ENCODE data around the gene ZNF714.

The ZNF714 gene

DNA sequence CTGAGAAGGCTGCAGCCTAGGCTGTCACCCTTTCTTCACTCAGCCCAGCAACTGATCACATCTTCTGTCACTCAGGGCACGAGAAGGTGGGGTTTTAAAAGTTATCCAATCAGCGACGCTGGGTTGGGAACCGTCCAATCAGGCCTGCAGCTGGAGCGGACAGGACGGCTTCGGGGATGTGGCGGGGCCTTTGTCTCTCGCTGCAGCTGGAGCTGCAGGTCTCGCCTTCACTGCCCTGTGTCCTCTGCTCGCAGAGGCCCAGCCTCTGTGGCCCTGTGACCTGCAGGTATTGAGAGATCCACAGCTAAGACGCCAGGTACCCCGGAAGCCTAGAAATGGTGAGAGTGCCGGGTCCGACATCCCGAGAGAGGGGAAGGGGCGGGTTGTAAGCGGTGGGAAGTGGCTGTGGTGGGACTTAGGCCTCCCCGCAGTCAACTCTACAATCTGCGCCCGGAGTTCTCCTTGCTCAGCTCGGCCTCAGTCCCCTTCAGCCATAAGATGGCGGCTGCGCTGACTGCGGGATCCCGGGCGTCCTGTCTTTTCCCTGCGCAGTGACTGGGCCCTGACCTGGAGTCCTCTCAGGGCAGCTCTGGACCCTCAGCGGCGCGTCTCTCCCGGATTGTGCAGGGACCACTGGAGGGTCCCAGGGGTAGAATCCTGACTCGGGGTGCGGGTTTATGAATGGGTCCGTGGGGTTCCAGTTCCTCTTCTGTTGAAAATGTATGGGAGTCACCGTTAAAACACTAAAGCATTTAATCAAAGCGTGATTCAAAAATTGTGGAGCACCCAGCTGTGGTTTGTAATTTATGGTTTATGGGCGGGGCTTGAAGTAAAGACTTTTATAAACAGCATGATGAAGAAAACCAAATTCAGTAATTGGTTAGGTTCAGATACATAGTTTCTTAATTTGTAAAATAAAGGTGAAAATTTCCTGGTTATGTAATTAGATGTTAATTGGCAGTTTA lies at the start of gene ZNF714:
ZNF714 (plus strand) TSS at position 193 of the 965 bp plus-strand sequence. CDS start 16,066 bp downstream, outside the sequence.
- Histone ChIP-seq H3K4me3 (ENCODE audit: low read depth, low read length) (peak within 1 kb of the TSS; percentile 93), H3K27me3 (ENCODE audit: control insufficient read depth, insufficient read depth, low read length) (no peaks in the 10 kb centered on the region), H3K27ac (ENCODE audit: low read depth, low read length) (peak within 1 kb of the TSS; percentile 90), H3K4me1 (ENCODE audit: control insufficient read depth, insufficient read depth, low read length) (peaks cover 11% of the 10 kb centered on the region; the same call in 1 of the 2 replicates), H3K9me3 (ENCODE audit: control insufficient read depth, insufficient read depth, low read length) (no peaks in the 10 kb centered on the region), H3K36me3 (ENCODE audit: control insufficient read depth, insufficient read depth, low read length) (peaks cover 39% of the 10 kb centered on the region), H3K9ac (ENCODE audit: low read depth, low read length) (peak within 1 kb of the TSS; percentile 96)

DNA sequence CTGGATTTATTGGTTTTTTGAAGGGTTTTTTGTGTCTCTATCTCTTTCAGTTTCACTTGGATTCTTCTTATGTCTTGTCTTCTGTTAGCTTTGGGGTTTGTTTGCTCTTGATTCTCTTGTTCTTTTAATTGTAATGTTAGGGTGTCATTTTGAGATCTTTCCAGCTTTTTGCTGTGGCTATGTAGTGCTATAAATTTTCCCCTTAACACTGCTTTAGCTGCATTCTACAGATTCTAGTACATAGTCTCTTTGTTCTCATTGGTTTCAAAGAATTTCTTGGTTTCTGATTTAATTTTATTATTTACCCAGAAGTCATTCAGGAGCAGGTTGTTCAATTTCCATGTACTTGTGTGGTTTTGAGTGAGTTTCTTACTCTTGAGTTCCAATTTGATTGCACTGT lies 37.0 kb upstream of the ZNF714 start:
- Histone ChIP-seq H3K36me3 (ENCODE audit: control insufficient read depth, insufficient read depth, low read length) (peaks cover 15% of the 10 kb centered on the region), H3K4me3 (ENCODE audit: low read depth, low read length) (no peak overlapping the region), H3K9me3 (ENCODE audit: control insufficient read depth, insufficient read depth, low read length) (0 out of 2 replicates have a peak, but pooled peaks cover 4% of the 10 kb centered on the region), H3K27ac (ENCODE audit: low read depth, low read length) (no peak overlapping the region), H3K9ac (ENCODE audit: low read depth, low read length) (no peak overlapping the region), H3K27me3 (ENCODE audit: control insufficient read depth, insufficient read depth, low read length) (no peaks in the 10 kb centered on the region), H3K4me1 (ENCODE audit: control insufficient read depth, insufficient read depth, low read length) (no peaks in the 10 kb centered on the region)

DNA sequence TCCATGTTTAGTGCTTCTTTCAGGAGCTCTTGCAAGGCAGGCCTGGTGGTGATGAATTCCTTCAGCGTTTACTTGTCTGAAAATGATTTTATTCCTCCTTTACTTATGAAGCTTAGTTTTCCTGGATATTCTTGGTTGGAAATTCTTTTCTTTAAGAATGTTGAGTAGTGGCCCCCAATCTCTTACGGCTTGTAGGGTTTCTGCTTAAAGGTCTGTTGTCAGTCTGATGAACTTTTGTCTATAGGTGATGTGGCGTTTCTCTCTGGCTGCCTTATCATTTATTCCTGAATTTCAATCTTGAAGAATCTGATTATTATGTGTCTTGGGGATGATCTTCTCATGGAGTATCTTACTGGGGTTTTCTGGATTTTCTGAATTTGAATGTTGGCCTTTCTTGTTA lies 35.5 kb upstream of the ZNF714 start:
- H3K9me3 ChIP-seq (ENCODE audit: control insufficient read depth, insufficient read depth, low read length) = 0 out of 2 replicates have a peak, but pooled peaks cover 3% of the 10 kb centered on the region
- no peaks in the 10 kb centered on the region for H3K4me1 ChIP-seq (ENCODE audit: control insufficient read depth, insufficient read depth, low read length)
- H3K36me3 ChIP-seq (ENCODE audit: control insufficient read depth, insufficient read depth, low read length) = peaks cover 5% of the 10 kb centered on the region; the same call in 1 of the 2 replicates
- H3K4me3 ChIP-seq (ENCODE audit: low read depth, low read length) = no peak overlapping the region
- no peak overlapping the region for H3K9ac ChIP-seq (ENCODE audit: low read depth, low read length)
- H3K27ac ChIP-seq (ENCODE audit: low read depth, low read length) = no peak overlapping the region
- H3K27me3 ChIP-seq (ENCODE audit: control insufficient read depth, insufficient read depth, low read length) = no peaks in the 10 kb centered on the region

DNA sequence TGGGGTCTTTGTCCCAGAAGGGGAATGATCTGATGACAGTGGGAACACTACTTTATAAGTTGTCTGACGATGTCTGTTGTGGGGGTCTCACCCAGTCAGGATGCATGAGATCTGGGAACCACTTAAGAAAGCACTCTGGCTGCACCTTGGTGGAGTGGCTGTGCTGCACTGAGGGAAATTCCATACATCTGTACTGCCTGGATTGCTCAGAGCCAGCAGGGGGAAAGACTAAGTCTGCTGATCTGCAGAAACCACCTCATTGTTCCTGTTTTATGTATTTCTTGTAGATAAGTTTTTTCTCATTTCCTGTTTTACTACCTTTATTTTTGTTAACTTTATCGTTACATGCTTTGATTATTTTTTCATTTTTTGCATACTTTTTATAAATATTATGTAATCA lies 34.3 kb upstream of the ZNF714 start:
- Histone ChIP-seq H3K27me3 (ENCODE audit: control insufficient read depth, insufficient read depth, low read length) (no peaks in the 10 kb centered on the region), H3K4me3 (ENCODE audit: low read depth, low read length) (no peak overlapping the region), H3K27ac (ENCODE audit: low read depth, low read length) (no peak overlapping the region), H3K9me3 (ENCODE audit: control insufficient read depth, insufficient read depth, low read length) (no peaks in the 10 kb centered on the region), H3K4me1 (ENCODE audit: control insufficient read depth, insufficient read depth, low read length) (no peaks in the 10 kb centered on the region), H3K36me3 (ENCODE audit: control insufficient read depth, insufficient read depth, low read length) (peaks cover 8% of the 10 kb centered on the region; the same call in 1 of the 2 replicates), H3K9ac (ENCODE audit: low read depth, low read length) (no peak overlapping the region)

DNA sequence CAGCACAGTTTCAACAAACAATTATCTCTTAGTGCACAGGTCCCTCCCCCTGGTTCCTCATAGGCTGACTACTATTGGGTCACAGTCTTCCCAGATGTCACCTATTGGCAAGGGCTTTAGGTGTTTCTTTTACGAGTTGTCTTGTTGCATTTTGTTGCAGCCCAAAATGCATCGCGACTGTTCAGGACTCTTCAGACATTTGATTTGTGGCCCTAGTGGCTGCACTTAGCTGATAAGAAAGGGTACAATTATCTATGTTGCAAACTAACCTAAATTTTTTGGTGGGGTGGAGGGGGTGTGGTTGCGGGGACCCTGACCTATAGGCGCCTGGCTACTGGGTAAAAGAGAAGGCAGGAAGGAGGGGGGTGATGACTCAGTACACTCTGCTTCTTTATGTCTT lies 29.1 kb upstream of the ZNF714 start:
- Histone ChIP-seq H3K9me3 (ENCODE audit: control insufficient read depth, insufficient read depth, low read length) (peaks cover 4% of the 10 kb centered on the region), H3K27me3 (ENCODE audit: control insufficient read depth, insufficient read depth, low read length) (no peaks in the 10 kb centered on the region), H3K4me3 (ENCODE audit: low read depth, low read length) (no peak overlapping the region), H3K9ac (ENCODE audit: low read depth, low read length) (no peak overlapping the region), H3K4me1 (ENCODE audit: control insufficient read depth, insufficient read depth, low read length) (no peaks in the 10 kb centered on the region), H3K36me3 (ENCODE audit: control insufficient read depth, insufficient read depth, low read length) (peaks cover 30% of the 10 kb centered on the region), H3K27ac (ENCODE audit: low read depth, low read length) (no peak overlapping the region)

DNA sequence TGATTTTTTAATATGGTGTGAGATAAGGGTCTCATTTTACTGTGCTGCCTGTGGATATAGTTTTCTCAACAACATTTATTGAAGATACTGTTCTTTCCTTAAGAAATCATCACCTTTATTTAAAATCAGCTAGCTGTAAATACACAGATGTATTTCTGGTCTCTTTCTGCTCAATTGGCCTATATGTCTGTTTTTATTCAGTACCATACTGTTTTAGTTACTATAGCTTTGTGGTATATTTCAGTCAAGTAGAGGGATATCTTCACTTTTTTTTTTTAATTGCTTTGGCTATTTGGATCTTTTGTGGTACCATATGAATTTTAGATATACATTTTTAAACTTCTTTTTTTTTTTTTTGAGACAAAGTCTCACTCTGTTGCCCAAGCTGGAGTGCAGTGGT lies 16.7 kb upstream of the ZNF714 start:
- no peaks in the 10 kb centered on the region for H3K36me3 ChIP-seq (ENCODE audit: control insufficient read depth, insufficient read depth, low read length)
- no peaks in the 10 kb centered on the region for H3K4me1 ChIP-seq (ENCODE audit: control insufficient read depth, insufficient read depth, low read length)
- no peak overlapping the region for H3K9ac ChIP-seq (ENCODE audit: low read depth, low read length)
- H3K27me3 ChIP-seq (ENCODE audit: control insufficient read depth, insufficient read depth, low read length) = no peaks in the 10 kb centered on the region
- no peak overlapping the region for H3K4me3 ChIP-seq (ENCODE audit: low read depth, low read length)
- peaks cover 3% of the 10 kb centered on the region; the same call in 1 of the 2 replicates for H3K9me3 ChIP-seq (ENCODE audit: control insufficient read depth, insufficient read depth, low read length)
- H3K27ac ChIP-seq (ENCODE audit: low read depth, low read length) = no peak overlapping the region

DNA sequence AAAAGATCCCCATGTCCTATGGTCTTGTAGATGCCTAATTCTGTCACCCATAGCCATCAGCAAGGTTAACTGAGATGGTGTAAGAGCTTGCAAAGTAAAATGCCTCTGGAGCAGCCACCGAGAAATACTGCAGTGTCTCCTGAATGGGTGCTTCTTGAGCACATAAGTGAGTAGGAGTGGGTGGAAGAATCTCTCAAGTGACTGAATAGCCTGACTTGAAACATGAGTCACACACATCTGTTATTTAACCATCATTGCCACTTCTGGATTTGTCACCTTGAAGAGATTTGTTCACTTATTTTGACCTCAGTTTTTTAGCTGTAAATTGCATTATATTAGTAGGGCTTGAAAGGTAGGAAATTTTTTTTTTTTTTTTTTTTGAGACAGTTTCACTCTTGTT lies 2.3 kb downstream of the ZNF714 start:
- no peak overlapping the region for H3K4me3 ChIP-seq (ENCODE audit: low read depth, low read length)
- no peaks in the 10 kb centered on the region for H3K9me3 ChIP-seq (ENCODE audit: control insufficient read depth, insufficient read depth, low read length)
- H3K27me3 ChIP-seq (ENCODE audit: control insufficient read depth, insufficient read depth, low read length) = no peaks in the 10 kb centered on the region
- no peak overlapping the region for H3K27ac ChIP-seq (ENCODE audit: low read depth, low read length)
- H3K4me1 ChIP-seq (ENCODE audit: control insufficient read depth, insufficient read depth, low read length) = peaks cover 11% of the 10 kb centered on the region; the same call in 1 of the 2 replicates
- no peak overlapping the region for H3K9ac ChIP-seq (ENCODE audit: low read depth, low read length)
- H3K36me3 ChIP-seq (ENCODE audit: control insufficient read depth, insufficient read depth, low read length) = peaks cover 60% of the 10 kb centered on the region

DNA sequence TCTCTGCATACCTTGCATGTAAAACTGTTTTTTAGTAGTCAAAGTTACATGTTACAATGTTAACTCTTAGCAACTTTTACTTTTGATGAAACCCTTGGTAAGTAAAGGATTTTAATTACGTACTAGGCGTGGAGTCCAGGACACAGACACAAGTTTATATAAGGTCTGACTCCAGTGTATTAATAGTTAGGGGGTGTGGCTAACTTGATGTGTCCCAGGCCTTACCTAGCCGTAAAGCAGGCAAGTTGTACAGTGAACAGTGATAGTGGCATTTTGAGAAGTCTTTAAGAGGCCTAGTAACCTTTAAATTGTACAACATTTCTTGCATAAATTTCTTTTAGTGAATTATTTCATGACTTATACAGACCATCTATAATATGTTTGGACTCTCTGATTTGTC lies 5.9 kb downstream of the ZNF714 start:
- no peak overlapping the region for H3K9ac ChIP-seq (ENCODE audit: low read depth, low read length)
- peaks cover 80% of the 10 kb centered on the region for H3K36me3 ChIP-seq (ENCODE audit: control insufficient read depth, insufficient read depth, low read length)
- H3K9me3 ChIP-seq (ENCODE audit: control insufficient read depth, insufficient read depth, low read length) = no peaks in the 10 kb centered on the region
- no peak overlapping the region for H3K4me3 ChIP-seq (ENCODE audit: low read depth, low read length)
- H3K27ac ChIP-seq (ENCODE audit: low read depth, low read length) = no peak overlapping the region
- no peaks in the 10 kb centered on the region for H3K27me3 ChIP-seq (ENCODE audit: control insufficient read depth, insufficient read depth, low read length)
- peaks cover 11% of the 10 kb centered on the region; the same call in 1 of the 2 replicates for H3K4me1 ChIP-seq (ENCODE audit: control insufficient read depth, insufficient read depth, low read length)

DNA sequence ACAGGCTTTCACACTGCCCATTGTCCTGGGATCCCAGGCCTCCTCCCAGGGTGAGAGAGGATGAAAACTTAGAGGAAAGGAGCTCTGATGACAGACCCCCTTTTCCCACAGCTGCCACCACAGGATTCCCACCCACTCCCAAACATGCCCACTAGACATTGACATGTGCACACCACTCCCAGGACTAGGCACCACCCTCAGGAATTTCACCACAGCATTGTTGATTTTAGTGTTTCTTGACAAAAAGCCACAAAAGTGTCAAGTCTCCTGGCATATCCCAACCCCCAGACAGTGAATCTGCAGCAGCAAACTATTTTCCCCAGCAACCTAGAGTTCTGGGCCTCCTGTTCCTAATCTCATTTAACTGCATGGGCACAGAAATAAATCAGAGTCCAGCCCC lies 10.1 kb downstream of the ZNF714 start:
- H3K9me3 ChIP-seq (ENCODE audit: control insufficient read depth, insufficient read depth, low read length) = no peaks in the 10 kb centered on the region
- peaks cover 67% of the 10 kb centered on the region for H3K36me3 ChIP-seq (ENCODE audit: control insufficient read depth, insufficient read depth, low read length)
- no peak overlapping the region for H3K27ac ChIP-seq (ENCODE audit: low read depth, low read length)
- no peaks in the 10 kb centered on the region for H3K4me1 ChIP-seq (ENCODE audit: control insufficient read depth, insufficient read depth, low read length)
- no peak overlapping the region for H3K9ac ChIP-seq (ENCODE audit: low read depth, low read length)
- H3K27me3 ChIP-seq (ENCODE audit: control insufficient read depth, insufficient read depth, low read length) = no peaks in the 10 kb centered on the region
- no peak overlapping the region for H3K4me3 ChIP-seq (ENCODE audit: low read depth, low read length)

DNA sequence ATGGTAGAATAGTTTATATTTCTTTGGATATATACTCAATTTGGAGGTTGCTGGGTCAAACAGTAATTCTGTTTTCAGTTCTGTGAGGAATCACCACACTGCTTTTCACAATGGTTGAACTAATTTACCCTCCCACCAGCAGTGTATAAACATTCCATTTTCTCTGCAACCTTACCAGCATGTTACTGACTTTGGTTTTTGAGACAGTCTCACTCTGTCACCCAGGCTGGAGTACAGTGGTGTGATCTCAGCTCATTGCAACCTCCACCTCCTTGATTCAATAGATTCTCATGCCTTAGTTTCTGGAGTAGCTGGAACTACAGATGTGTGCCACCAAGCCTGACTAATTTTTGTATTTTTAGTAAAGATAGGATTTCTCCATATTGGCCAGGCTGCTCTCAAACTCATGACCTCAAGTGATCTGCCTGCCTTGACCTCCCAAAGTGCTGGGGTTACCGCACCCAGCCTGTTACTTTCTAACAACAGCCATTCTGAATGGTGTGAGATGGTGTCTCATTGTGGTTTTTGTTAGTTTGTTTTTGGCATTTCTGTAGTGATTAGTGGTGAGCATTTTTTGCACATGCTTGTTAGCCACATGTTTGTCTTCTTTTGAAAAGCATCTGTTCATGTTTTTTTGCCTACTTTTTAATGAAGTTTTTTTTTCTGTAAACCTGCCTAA lies 12.5 kb downstream of the ZNF714 start:
- Histone ChIP-seq H3K4me1 (ENCODE audit: control insufficient read depth, insufficient read depth, low read length) (no peaks in the 10 kb centered on the region), H3K27me3 (ENCODE audit: control insufficient read depth, insufficient read depth, low read length) (no peaks in the 10 kb centered on the region), H3K27ac (ENCODE audit: low read depth, low read length) (no peak overlapping the region), H3K4me3 (ENCODE audit: low read depth, low read length) (no peak overlapping the region), H3K9me3 (ENCODE audit: control insufficient read depth, insufficient read depth, low read length) (no peaks in the 10 kb centered on the region), H3K36me3 (ENCODE audit: control insufficient read depth, insufficient read depth, low read length) (peaks cover 67% of the 10 kb centered on the region), H3K9ac (ENCODE audit: low read depth, low read length) (no peak overlapping the region)

DNA sequence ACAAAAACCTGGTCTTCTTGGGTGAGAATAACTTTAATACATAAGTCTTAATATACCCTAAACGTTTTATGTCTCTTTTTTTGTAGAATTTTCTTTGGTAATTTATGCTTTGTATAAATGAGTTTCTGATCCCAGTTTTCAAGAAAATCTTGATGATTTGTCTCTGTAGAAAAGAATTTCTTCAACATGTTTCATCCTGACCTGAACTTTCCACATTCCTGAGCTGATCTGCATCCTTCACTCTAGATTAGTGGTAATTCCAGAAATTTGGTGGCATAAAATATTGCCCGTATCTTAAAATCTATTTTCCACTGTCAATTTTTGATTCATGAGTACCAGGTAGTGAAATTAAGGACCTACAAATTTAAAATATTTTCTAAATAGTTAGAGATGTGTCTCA lies 16.3 kb downstream of the ZNF714 start:
- Histone ChIP-seq H3K4me3 (ENCODE audit: low read depth, low read length) (no peak overlapping the region), H3K9ac (ENCODE audit: low read depth, low read length) (no peak overlapping the region), H3K36me3 (ENCODE audit: control insufficient read depth, insufficient read depth, low read length) (peaks cover 83% of the 10 kb centered on the region), H3K27me3 (ENCODE audit: control insufficient read depth, insufficient read depth, low read length) (no peaks in the 10 kb centered on the region), H3K27ac (ENCODE audit: low read depth, low read length) (no peak overlapping the region), H3K4me1 (ENCODE audit: control insufficient read depth, insufficient read depth, low read length) (no peaks in the 10 kb centered on the region), H3K9me3 (ENCODE audit: control insufficient read depth, insufficient read depth, low read length) (no peaks in the 10 kb centered on the region)

All from HUES48 (cell line).